Activated CD4-positive, alpha-beta T cell treated with anti-CD3 and anti-CD28 coated beads for 1 hour (primary cell): ENCODE results near the gene DDX47.

Experiments
- DNase-seq: peaks from one replicate; pipeline ENCODE4 v3.0.0-alpha.2; 2020

DDX47 gene

GRCh38 chr12:12877153-12877768 lies 64.1 kb downstream of the DDX47 start:
- no peak for DNase-seq

- DNase-seq: no peak
Measured at GRCh38 chr12:12877781-12878455, 64.8 kb downstream of the DDX47 start.
